HG03097 (cell line): ENCODE results near the gene CAMKK1.
A peak's percentile ranks its signal among the peaks of the same experiment; 100 is the strongest.

ENCODE experiments used
- ATAC-seq: cut with Tn5 transposase; IDR thresholded peaks from one replicate; pipeline ENCODE4 v1.9.1; 2021; ENCODE audit not compliant: unreplicated experiment, low FRiP score

The CAMKK1 gene

GRCh38 chr17:3893003-3893719, at the start of gene CAMKK1:
CAMKK1 (minus strand) TSS chr17:3893053; CDS start chr17:3885687, 7,366 bp downstream.
- ATAC-seq = peak; percentile 75

- ATAC-seq = no peak
Measured at GRCh38 chr17:3940965-3941698, 48.3 kb upstream of the CAMKK1 start.

- no peak for ATAC-seq
Measured at GRCh38 chr17:3937359-3937758, 44.5 kb upstream of the CAMKK1 start.

- no peak for ATAC-seq
Measured at GRCh38 chr17:3935825-3936355, 43.0 kb upstream of the CAMKK1 start.

- ATAC-seq = no peak
Measured at GRCh38 chr17:3935140-3935542, 42.3 kb upstream of the CAMKK1 start.

GRCh38 chr17:3929764-3930163, 36.9 kb upstream of the CAMKK1 start:
- ATAC-seq = no peak

GRCh38 chr17:3929181-3929580, 36.3 kb upstream of the CAMKK1 start:
- no peak for ATAC-seq

- no peak for ATAC-seq
Measured at GRCh38 chr17:3928406-3928805, 35.6 kb upstream of the CAMKK1 start.

- ATAC-seq = no peak
Measured at GRCh38 chr17:3927628-3928340, 34.9 kb upstream of the CAMKK1 start.

- no peak for ATAC-seq
Measured at GRCh38 chr17:3926860-3927627, 34.2 kb upstream of the CAMKK1 start.

GRCh38 chr17:3925684-3926485, 33.0 kb upstream of the CAMKK1 start:
- no peak for ATAC-seq

GRCh38 chr17:3924512-3925350, 31.9 kb upstream of the CAMKK1 start:
- no peak for ATAC-seq

- no peak for ATAC-seq
Measured at GRCh38 chr17:3923466-3924190, 30.8 kb upstream of the CAMKK1 start.

- ATAC-seq = no peak
Measured at GRCh38 chr17:3922765-3923164, 29.9 kb upstream of the CAMKK1 start.

GRCh38 chr17:3921502-3922319, 28.9 kb upstream of the CAMKK1 start:
- ATAC-seq = no peak

- no peak for ATAC-seq
Measured at GRCh38 chr17:3921006-3921405, 28.2 kb upstream of the CAMKK1 start.

GRCh38 chr17:3919123-3919624, 26.3 kb upstream of the CAMKK1 start:
- no peak for ATAC-seq
